ENCODE data around the gene C2orf78.
"Not testable (repeated sequence)": the region's sequence is repeated elsewhere in the genome, so short reads cannot be mapped to it uniquely, and the experiment has no call there.

C2orf78 gene

GRCh38 chr2:73749314-73749713 lies 34.7 kb upstream of the C2orf78 start:
- no peak for TF ChIP-seq CTCF (IDR thresholded peaks at IDR 0.05; ENCODE audit: low read length, missing control alignments)

GRCh38 chr2:73754332-73754731 lies 29.7 kb upstream of the C2orf78 start:
- not testable (repeated sequence) for DNase-seq (ENCODE audit: low read depth); H3K4me3 ChIP-seq (replicated peaks; ENCODE audit: low read depth, low read length)

More at GRCh38 chr2:73749314-73749713, 34.7 kb upstream of the C2orf78 start:
- H3K4me3 ChIP-seq (replicated peaks; ENCODE audit: low read depth, low read length) = no peak overlapping the region
- DNase-seq (ENCODE audit: low read depth) = no peak

GRCh38 chr2:73759285-73759764 lies 24.7 kb upstream of the C2orf78 start:
- no peak for TF ChIP-seq CTCF (IDR thresholded peaks at IDR 0.05; ENCODE audit: low read length, missing control alignments)
- H3K4me3 ChIP-seq (replicated peaks; ENCODE audit: low read depth, low read length) = no peak overlapping the region
- peak; percentile 82 for DNase-seq (ENCODE audit: low read depth)

GRCh38 chr2:73759904-73760303 lies 24.1 kb upstream of the C2orf78 start:
- peak; percentile 63 for DNase-seq (ENCODE audit: low read depth)
- no peak overlapping the region for H3K4me3 ChIP-seq (replicated peaks; ENCODE audit: low read depth, low read length)
- TF ChIP-seq CTCF (IDR thresholded peaks at IDR 0.05; ENCODE audit: low read length, missing control alignments) = no peak

- TF ChIP-seq CTCF (IDR thresholded peaks at IDR 0.05; ENCODE audit: low read length, missing control alignments) = no peak
- no peak for DNase-seq (ENCODE audit: low read depth)
- no peak overlapping the region for H3K4me3 ChIP-seq (replicated peaks; ENCODE audit: low read depth, low read length)
These were observed 21.4 kb upstream of the C2orf78 start for GRCh38 chr2:73762571-73762970.

- H3K4me3 ChIP-seq (replicated peaks; ENCODE audit: low read depth, low read length) = no peak overlapping the region
- no peak for DNase-seq (ENCODE audit: low read depth)
- no peak for TF ChIP-seq CTCF (IDR thresholded peaks at IDR 0.05; ENCODE audit: low read length, missing control alignments)
These were observed 19.0 kb upstream of the C2orf78 start for GRCh38 chr2:73764945-73765344.

GRCh38 chr2:73766349-73766748 lies 17.6 kb upstream of the C2orf78 start:
- no peak for DNase-seq (ENCODE audit: low read depth)
- H3K4me3 ChIP-seq (replicated peaks; ENCODE audit: low read depth, low read length) = no peak overlapping the region
- TF ChIP-seq CTCF (IDR thresholded peaks at IDR 0.05; ENCODE audit: low read length, missing control alignments) = no peak
